PFSK-1 (cell line): ENCODE measurements around the gene INHBB.

Experiments used
- FOXP2 ChIP-seq: optimal IDR thresholded peaks from 2 replicates; pipeline ENCODE3; 2011; ENCODE audit warnings: borderline replicate concordance, control low read depth, inconsistent platforms; ENCODE audit not compliant: insufficient read depth; ENCODE audit errors: extremely low read length, extremely low read depth
- POLR2AphosphoS5 ChIP-seq: IDR thresholded peaks from 2 replicates; pipeline ENCODE4 v1.6.1; 2012; ENCODE audit warnings: low read depth, mild to moderate bottlenecking, control low read depth, low read length, moderate library complexity
- SIN3A ChIP-seq: IDR thresholded peaks from 2 replicates; pipeline ENCODE4 v1.6.1; 2012; ENCODE audit warnings: mild to moderate bottlenecking, low read length, moderate library complexity, borderline replicate concordance; ENCODE audit not compliant: insufficient read depth
- TAF1 ChIP-seq: IDR thresholded peaks from 2 replicates; pipeline ENCODE4 v1.6.1; 2012; ENCODE audit warnings: low read length, control low read depth, borderline replicate concordance; ENCODE audit not compliant: insufficient read depth
- TF ChIP-seq, protein P1 (sequence below), 2 experiments: IDR thresholded peaks; 2 replicates each; pipeline versions ENCODE4 v1.6.1 to v1.8.0; 2011 to 2012; ENCODE audit warnings: low read depth in 2 of 2, low read length in 2 of 2, control low read depth in 1 of 2, inconsistent platforms in 1 of 2, mild to moderate bottlenecking in 1 of 2, moderate library complexity in 1 of 2; ENCODE audit not compliant: insufficient read depth in 1 of 2

Gene INHBB

DNA sequence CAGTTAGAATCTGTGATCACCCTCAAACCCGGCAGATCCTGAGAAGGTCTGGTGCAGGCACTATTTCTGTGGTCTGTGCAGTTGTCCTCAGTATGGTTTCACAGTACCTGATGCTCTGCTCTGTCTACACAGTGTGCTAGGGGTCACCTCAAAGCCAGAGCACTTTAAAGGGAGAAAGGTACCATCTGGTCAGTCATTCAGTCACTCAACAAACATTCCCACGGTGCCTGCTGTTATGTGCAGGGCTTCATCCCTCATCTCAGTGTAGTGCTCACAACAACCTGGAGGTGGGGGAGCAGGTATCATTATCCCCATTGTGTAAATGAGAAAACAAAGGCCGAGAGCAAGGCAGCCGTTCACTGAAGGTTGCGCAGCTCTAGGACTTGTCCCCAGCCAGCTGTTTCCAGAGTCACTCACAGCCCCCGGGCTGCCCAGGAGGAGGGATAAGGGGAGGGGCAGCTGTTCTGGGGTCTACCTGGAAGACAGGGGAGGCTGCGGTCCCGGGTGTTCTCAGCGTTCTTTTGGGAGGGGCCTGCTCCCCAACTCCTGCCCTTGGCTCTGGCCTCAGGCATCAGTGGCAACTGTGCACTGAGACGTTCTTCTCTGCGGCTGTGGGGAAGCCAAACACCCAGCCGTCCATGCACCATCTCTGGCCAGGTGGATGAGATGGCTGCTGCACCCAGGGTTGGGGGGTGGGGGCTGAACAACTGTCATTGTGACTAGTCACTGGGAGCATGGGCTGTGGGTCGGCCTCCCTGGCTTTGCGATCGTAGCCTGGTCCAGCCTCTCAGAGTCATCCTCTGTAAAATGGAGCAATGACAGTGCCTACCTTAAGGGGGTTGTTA, 9.2 kb downstream of the INHBB start:
- TF ChIP-seq, protein P1, sequence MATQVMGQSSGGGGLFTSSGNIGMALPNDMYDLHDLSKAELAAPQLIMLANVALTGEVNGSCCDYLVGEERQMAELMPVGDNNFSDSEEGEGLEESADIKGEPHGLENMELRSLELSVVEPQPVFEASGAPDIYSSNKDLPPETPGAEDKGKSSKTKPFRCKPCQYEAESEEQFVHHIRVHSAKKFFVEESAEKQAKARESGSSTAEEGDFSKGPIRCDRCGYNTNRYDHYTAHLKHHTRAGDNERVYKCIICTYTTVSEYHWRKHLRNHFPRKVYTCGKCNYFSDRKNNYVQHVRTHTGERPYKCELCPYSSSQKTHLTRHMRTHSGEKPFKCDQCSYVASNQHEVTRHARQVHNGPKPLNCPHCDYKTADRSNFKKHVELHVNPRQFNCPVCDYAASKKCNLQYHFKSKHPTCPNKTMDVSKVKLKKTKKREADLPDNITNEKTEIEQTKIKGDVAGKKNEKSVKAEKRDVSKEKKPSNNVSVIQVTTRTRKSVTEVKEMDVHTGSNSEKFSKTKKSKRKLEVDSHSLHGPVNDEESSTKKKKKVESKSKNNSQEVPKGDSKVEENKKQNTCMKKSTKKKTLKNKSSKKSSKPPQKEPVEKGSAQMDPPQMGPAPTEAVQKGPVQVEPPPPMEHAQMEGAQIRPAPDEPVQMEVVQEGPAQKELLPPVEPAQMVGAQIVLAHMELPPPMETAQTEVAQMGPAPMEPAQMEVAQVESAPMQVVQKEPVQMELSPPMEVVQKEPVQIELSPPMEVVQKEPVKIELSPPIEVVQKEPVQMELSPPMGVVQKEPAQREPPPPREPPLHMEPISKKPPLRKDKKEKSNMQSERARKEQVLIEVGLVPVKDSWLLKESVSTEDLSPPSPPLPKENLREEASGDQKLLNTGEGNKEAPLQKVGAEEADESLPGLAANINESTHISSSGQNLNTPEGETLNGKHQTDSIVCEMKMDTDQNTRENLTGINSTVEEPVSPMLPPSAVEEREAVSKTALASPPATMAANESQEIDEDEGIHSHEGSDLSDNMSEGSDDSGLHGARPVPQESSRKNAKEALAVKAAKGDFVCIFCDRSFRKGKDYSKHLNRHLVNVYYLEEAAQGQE (IDR thresholded peaks at IDR 0.05; ENCODE audit: insufficient read depth in 1 of 2, low read depth in 2 of 2, low read length in 2 of 2) = no peak
- no peak for TF ChIP-seq TAF1
- TF ChIP-seq POLR2AphosphoS5 = no peak
- no peak for TF ChIP-seq SIN3A
- TF ChIP-seq FOXP2 = no peak

- TF ChIP-seq, protein P1 (IDR thresholded peaks at IDR 0.05; ENCODE audit: insufficient read depth in 1 of 2, low read depth in 2 of 2, low read length in 2 of 2) = no peak
- no peak for TF ChIP-seq TAF1
- TF ChIP-seq SIN3A = no peak
- no peak for TF ChIP-seq FOXP2
- no peak for TF ChIP-seq POLR2AphosphoS5
Measured at GRCh38 chr2:120355780-120356266, 9.9 kb downstream of the INHBB start.

- TF ChIP-seq TAF1 = no peak
- TF ChIP-seq, protein P1 (IDR thresholded peaks at IDR 0.05; ENCODE audit: insufficient read depth in 1 of 2, low read depth in 2 of 2, low read length in 2 of 2) = no peak
- no peak for TF ChIP-seq POLR2AphosphoS5
- no peak for TF ChIP-seq SIN3A
- no peak for TF ChIP-seq FOXP2
Measured at GRCh38 chr2:120357768-120358167, 11.8 kb downstream of the INHBB start.

GRCh38 chr2:120358734-120359465, 13.0 kb downstream of the INHBB start:
- TF ChIP-seq SIN3A = no peak
- no peak for TF ChIP-seq TAF1

DNA sequence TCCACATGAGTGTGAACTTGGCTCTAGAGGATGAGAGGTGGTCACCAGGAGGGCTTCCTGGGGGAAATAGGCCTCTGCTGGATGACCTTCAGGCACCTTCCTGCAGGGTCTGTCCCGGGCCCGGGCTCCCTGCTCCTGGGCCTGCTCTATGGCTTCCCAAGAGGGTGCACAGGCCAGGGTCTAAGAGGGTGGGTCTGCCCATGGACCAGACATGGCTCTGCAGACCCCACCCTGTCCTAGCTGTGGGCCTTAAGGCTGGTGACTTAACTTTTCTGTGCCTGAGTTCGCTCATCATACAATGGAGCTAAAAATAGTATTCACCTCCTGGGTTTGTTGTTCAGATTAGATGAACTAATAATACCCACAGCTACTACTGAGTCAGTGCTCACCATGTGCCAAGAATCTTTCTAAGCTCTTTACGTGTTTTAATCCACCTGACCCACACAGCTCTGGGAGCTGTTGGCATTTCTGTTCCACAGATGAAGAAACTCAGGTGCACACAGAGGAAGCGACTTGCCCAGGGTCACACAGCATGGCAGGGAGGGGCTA, 14.4 kb downstream of the INHBB start:
- TF ChIP-seq FOXP2 (no peak), POLR2AphosphoS5 (no peak), SIN3A (no peak), TAF1 (no peak)
- TF ChIP-seq, protein P1 (IDR thresholded peaks at IDR 0.05; ENCODE audit: insufficient read depth in 1 of 2, low read depth in 2 of 2, low read length in 2 of 2) = no peak
